HG03439 (cell line): Measurements from ENCODE around the gene ATP6V0D1.

Source experiments
- ATAC-seq: cut with Tn5 transposase; IDR thresholded peaks from one replicate; pipeline ENCODE4 v1.9.1; 2021; ENCODE audit warnings: mild to moderate bottlenecking, moderate library complexity; ENCODE audit not compliant: unreplicated experiment

Gene ATP6V0D1

DNA sequence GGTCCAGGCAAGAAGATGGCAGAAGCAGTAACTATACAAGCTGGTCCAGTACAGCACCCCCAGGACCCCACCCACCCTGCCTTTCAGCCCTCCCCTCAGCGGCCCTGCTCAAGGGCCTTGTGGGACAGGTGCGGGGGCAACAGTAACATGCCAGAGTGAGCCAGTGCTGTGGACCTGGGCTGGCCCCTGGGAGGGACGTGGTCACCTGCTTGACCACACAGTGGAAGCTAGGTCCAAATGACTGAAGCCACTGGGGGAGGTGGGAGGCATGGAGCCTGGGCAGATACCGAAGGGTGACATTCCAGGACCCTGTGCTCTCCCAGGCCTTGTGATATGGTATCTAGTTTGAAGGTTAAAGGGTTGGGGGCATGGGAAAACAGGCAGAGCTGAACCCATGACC lies 17.3 kb downstream of the ATP6V0D1 start:
- ATAC-seq: no peak

GRCh38 chr16:67463059-67463458 lies 17.9 kb downstream of the ATP6V0D1 start:
- ATAC-seq: no peak

DNA sequence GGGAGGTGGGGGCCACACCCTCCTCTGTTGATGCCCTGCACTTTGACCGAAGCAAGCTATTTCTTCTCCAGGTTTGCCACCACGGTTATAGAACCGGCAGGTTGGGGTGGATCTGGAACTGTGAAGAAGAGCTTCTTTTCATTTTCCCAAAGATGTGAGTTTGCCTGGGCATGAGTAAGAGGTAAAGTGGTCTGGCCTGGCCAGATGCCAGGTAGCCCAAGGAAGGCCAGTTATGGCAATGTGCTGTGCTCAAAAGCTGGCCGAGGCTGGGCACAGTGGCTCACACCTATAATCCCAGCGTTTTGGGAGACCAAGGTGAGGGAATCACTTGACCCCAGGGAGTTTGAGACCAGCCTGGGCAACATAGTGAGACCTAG lies 18.7 kb downstream of the ATP6V0D1 start:
- no peak for ATAC-seq

GRCh38 chr16:67461600-67462278 lies 19.2 kb downstream of the ATP6V0D1 start:
- ATAC-seq: no peak

DNA sequence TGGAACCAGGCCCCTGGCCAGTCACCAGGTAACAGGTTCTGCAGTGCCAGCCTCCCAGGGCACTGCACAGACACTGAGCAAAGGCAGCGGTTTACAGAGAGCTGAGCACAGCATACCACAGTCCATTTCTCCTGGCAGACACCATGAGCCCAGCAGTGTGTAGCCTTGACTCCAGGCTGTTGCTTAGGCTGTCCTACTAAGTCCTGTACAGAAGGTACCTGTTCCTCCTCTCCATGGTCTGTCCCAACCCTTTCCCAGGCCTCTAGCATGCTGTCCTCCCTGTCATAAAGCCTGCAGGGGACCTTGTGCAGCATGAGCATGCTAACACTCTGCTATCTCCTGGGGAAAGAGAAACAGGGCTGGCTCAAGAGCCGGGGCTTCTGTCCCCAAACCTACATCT lies 20.0 kb downstream of the ATP6V0D1 start:
- no peak for ATAC-seq

DNA sequence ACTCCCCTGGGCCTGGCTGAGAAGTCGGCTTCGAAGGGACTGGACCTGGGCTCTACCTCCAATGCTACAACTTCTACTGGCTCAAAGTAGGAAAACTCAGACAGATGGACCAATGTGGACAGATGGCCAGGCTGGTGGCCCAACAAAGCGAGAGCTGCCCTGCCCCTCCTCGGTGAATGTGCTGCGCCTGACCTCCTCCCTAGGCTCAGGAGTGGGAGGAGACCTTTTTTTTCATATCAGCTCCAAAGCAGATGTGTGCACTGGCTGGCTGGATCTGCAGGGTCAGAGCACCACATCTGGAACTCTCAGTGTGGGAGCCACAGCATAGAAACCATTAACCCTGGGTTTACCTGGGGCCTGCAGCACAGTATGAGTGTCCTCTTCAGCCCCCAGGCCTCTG lies 20.8 kb downstream of the ATP6V0D1 start:
- ATAC-seq: no peak

DNA sequence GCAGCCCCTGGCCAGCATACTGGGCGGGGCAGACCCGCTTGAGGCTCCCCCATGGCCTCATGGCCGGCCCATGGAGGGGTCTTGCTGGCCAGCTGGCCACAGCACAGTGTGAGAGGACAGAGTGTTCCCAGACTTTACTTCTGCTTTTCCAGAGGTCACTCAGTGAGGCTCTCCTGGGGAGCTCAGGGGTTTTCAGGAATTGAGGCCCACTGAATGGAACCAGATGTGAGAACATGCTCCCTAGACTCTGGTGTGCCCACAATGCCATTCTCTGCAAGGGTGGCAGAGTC lies 21.2 kb downstream of the ATP6V0D1 start:
- ATAC-seq: no peak

DNA sequence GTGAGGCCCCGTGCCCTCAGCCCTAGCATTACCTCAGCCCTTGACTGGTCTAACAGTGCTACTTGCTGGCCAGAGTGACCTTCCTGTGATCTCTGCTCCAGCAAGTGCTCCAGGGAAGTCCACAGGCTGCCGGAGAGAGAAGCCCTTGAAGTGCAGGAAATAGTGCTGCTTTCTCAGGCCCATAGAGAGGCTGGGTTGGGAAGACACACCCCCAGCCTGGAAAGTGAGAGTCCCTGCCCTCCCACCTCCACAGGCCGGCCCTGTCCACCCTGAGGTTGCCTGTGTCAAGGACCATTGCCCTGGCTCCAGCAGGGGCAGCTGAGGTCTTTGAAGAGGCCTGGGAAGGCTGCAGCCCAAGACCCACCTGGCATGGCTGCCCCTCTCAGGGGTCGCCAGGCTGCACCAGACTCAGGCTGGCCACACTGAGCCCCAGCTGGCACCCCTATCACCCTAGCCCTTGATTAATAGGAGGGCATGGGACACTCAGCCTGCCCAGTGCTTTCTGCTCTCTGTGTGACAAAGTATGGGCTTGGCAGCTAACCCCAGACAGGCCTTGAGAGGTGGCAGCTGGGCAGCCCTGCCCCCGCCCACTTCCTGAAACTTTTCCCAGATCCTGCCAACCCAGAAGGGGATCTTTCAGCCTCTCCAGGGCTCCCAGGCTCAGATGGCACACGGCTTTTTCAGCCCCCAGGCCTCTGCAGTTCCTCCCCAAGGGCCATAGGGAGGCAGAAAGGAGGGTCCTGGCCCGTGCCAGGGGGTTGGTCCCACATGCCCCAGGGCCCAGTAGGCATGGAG lies 21.7 kb downstream of the ATP6V0D1 start:
- no peak for ATAC-seq

GRCh38 chr16:67458121-67458641 lies 22.8 kb downstream of the ATP6V0D1 start:
- no peak for ATAC-seq

DNA sequence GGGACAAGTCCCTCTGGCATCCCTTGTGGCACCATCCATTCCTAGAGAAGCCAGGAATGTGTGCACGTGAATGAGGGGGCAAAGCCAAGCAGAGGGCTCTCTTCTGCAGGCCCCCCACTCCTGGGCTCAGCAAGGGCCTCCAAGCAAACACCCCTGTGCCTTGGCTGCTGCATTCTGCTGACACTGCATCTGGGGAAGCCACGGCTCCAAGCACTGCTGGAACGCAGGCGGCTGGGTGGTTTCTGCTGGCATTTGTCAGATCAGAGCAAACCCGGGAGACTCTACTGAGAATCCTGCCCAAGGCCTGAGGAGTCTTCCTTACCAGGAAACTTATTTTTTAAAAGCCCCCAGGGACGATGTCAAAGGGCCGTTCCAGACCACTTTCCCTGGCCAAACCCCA lies 23.3 kb downstream of the ATP6V0D1 start:
- ATAC-seq: no peak

GRCh38 chr16:67456391-67457081 lies 24.4 kb downstream of the ATP6V0D1 start:
- ATAC-seq: no peak

GRCh38 chr16:67454852-67455251 lies 26.1 kb downstream of the ATP6V0D1 start:
- no peak for ATAC-seq

DNA sequence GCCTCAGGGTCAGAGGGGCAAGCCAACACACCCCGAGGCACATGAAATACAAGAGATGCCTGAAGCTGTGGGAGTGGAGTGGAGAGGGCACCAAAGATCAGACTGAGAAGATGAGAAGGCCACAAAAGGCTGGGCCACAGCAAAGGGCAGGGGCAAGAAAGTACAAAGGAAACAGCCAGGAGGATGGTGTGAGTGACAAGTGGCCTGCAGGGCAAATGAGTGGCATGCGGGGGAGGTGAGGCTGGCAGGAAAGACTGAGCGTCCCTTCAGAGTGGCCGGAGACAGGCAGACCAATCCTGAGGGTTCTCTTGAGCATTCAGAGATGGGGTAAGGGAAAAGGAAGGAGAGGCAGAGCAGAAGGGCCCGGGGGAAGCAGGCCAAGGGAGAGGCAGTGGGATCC lies 26.9 kb downstream of the ATP6V0D1 start:
- ATAC-seq: no peak

- no peak for ATAC-seq
Observed at GRCh38 chr16:67451704-67452435, 29.1 kb downstream of the ATP6V0D1 start.

- no peak for ATAC-seq
Observed at GRCh38 chr16:67451061-67451703, 29.8 kb downstream of the ATP6V0D1 start.

DNA sequence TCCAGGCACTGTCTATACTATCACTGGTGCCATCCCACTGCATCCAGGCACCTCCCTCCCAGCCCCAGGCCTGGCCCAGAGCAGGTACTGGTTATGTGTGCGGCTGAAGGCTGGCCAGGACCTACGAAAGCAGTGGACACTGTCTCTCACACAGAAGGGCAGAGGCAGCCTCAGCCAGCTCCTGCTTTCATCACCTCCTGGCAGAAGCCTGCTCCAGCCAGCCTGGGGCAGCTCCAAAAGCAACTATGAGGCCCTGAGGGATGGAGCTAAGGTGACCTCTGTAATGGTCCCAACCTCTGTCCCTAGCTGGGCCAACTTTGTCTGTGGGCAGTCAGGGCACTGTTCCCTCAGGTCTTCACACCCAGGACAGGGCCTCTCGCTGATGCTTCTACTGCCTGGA lies 31.2 kb downstream of the ATP6V0D1 start:
- ATAC-seq: no peak

GRCh38 chr16:67449336-67449735 lies 31.6 kb downstream of the ATP6V0D1 start:
- ATAC-seq: no peak

DNA sequence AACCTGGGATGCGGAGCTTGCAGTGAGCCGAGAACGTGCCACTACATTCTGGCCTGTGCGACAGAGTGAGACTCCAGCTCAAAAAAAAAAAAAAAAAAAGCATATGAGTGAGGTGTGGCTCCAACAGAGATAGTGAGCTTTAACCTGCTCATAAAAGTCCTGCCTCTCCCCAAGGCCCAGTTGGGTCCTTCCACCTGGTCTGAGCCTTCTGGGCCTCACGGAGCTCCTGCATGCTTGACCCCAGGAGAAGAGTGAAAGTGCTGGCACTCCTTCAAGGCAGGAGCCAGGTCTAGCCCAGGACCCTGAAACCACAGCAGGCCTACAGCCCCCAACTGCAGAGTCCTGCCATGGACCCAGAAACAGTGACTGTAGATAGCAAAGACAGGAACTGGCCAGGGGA lies 32.4 kb downstream of the ATP6V0D1 start:
- ATAC-seq: no peak

- ATAC-seq: no peak
Observed at GRCh38 chr16:67447508-67448076, 33.4 kb downstream of the ATP6V0D1 start.

DNA sequence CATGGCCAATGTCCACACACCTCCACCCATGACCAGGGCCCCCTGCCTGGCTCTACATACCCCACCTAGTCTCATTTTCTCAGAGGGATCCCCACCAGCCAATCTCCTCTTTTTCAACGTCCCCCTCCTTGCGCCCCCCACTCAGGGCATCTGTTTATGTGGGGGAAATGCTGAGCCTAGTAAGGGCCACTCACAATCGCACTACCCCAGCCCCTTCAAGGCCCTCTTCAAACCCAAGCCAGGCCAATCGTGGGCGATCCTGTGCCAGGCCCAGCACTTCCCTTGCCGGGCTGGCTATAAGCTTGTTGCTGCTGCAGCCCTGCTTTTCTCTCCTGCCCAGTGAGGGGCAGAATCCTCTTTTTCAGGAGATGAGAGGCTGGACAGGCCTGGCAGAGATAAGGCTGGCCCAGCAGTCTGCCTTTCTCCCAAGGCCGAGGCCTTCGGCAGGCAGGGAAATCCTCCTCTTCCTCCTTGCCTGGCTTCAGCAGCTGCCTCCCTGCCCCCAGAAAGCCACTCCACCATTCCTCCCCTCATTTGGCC lies 33.9 kb downstream of the ATP6V0D1 start:
- ATAC-seq: no peak
